Thoracic aorta (tissue), 2 donors: Measurements from ENCODE around the gene INPP4A. TPM values are rescaled to one million over a fixed set of nuclear protein-coding genes. Genes with fewer than 3 reads are reported as not detected.
A peak's percentile ranks its signal among the peaks of the same experiment; 100 is the strongest.

Experiments used
- ATAC-seq: fragments of 150-250 bp; one replicate; pipeline ENCODE4 v1.8.0; 2017; ENCODE audit warnings: low read depth; ENCODE audit not compliant: insufficient number of reproducible peaks, low FRiP score
- DNase-seq: peaks from one replicate; pipeline ENCODE4 v3.0.0-alpha.2; 2020; ENCODE audit warnings: low spot score
- H3K27ac ChIP-seq, 2 donors: fragments of 200-600 bp; sonication (generic); 1 replicate in 1 of 2; 2 replicates in 1 of 2; pipeline ENCODE4 v1.5.1; 2016; ENCODE audit warnings: mild to moderate bottlenecking in 2 of 2, moderate library complexity in 2 of 2
- H3K27me3 ChIP-seq: fragments of 200-600 bp; sonication (generic); replicated peaks from 2 replicates; pipeline ENCODE4 v1.6.0; 2016; ENCODE audit warnings: mild to moderate bottlenecking; ENCODE audit not compliant: insufficient read depth
- H3K36me3 ChIP-seq: fragments of 200-600 bp; sonication (generic); one replicate; pipeline ENCODE4 v1.5.1; 2016
- H3K4me1 ChIP-seq, 2 donors: fragments of 200-600 bp; sonication (generic); 1 replicate in 1 of 2; 2 replicates in 1 of 2; pipeline versions ENCODE4 v1.5.1 to v1.6.0; 2016; ENCODE audit warnings: low read depth in 2 of 2, mild to moderate bottlenecking in 1 of 2; ENCODE audit not compliant: control insufficient read depth in 1 of 2
- H3K4me3 ChIP-seq: fragments of 200-600 bp; sonication (generic); 2 replicates; pipeline ENCODE4 v1.5.1; 2016; ENCODE audit warnings: mild to moderate bottlenecking
- H3K9me3 ChIP-seq: fragments of 200-600 bp; sonication (generic); 2 replicates; pipeline ENCODE4 v1.5.1; 2016
- CTCF ChIP-seq: fragments of 200-600 bp; sonication (generic); IDR thresholded peaks from one replicate; pipeline ENCODE4 v1.5.1; 2019; ENCODE audit warnings: antibody characterized with exemption
- total RNA-seq, 2 donors: library from RNA; depleted of rRNA; stranded (reverse); fragments of >200 nt; gene quantifications; one replicate each; pipeline versions ENCODE4 v1.1.0 to v1.2.3, GENCODE V29; 2016

The INPP4A gene
- total RNA-seq, 2 donors from 2014 or later: 29.4 to 40.6 TPM

- TF ChIP-seq CTCF: no peak
- no peak for ATAC-seq
- Histone ChIP-seq H3K27me3 (no peaks in the 10 kb centered on the region), H3K27ac (peak overlapping the region in 1 of 2 donors; percentile 5), H3K4me1 (peaks cover 17 to 46% of the 10 kb centered on the region in 2 donors), H3K4me3 (no peak overlapping the region), H3K36me3 (no peaks in the 10 kb centered on the region), H3K9me3 (no peaks in the 10 kb centered on the region)
- no peak for DNase-seq
These were observed 62.8 kb downstream of the INPP4A start for GRCh38 chr2:98507461-98507860.

GRCh38 chr2:98507891-98508708, 63.4 kb downstream of the INPP4A start:
- Histone ChIP-seq H3K9me3 (no peaks in the 10 kb centered on the region), H3K4me1 (peaks cover 17 to 40% of the 10 kb centered on the region in 2 donors), H3K36me3 (no peaks in the 10 kb centered on the region), H3K27ac (peak overlapping the region in 1 of 2 donors; percentile 43), H3K27me3 (no peaks in the 10 kb centered on the region), H3K4me3 (no peak overlapping the region)
- TF ChIP-seq CTCF: no peak
- ATAC-seq: no peak
- no peak for DNase-seq

- DNase-seq: no peak
- no peak for TF ChIP-seq CTCF
- ATAC-seq: no peak
- no peaks in the 10 kb centered on the region for H3K9me3 ChIP-seq
- no peaks in the 10 kb centered on the region for H3K36me3 ChIP-seq
- no peaks in the 10 kb centered on the region for H3K27me3 ChIP-seq
- H3K4me1 ChIP-seq: peaks cover 16 to 34% of the 10 kb centered on the region in 2 donors
- H3K27ac ChIP-seq: peak overlapping the region in 1 of 2 donors; percentile 43
- no peak overlapping the region for H3K4me3 ChIP-seq
These were observed 64.0 kb downstream of the INPP4A start for GRCh38 chr2:98508709-98509066.

GRCh38 chr2:98509542-98510321, 65.1 kb downstream of the INPP4A start:
- H3K4me3 ChIP-seq: no peak overlapping the region
- no peak overlapping the region for H3K27ac ChIP-seq
- H3K4me1 ChIP-seq: peaks cover 7 to 29% of the 10 kb centered on the region in 2 donors
- H3K9me3 ChIP-seq: no peaks in the 10 kb centered on the region
- H3K27me3 ChIP-seq: no peaks in the 10 kb centered on the region
- H3K36me3 ChIP-seq: no peaks in the 10 kb centered on the region
- no peak for TF ChIP-seq CTCF
- ATAC-seq (no peak), DNase-seq (no peak)

GRCh38 chr2:98510322-98510662, 65.6 kb downstream of the INPP4A start:
- TF ChIP-seq CTCF: no peak
- peaks cover 7 to 29% of the 10 kb centered on the region in 2 donors for H3K4me1 ChIP-seq
- no peak overlapping the region for H3K27ac ChIP-seq
- no peaks in the 10 kb centered on the region for H3K27me3 ChIP-seq
- no peaks in the 10 kb centered on the region for H3K36me3 ChIP-seq
- ATAC-seq: no peak
- no peak for DNase-seq
- H3K9me3 ChIP-seq: no peaks in the 10 kb centered on the region
- H3K4me3 ChIP-seq: no peak overlapping the region
